Measurements from ENCODE around the gene IPPK. TPM values are rescaled to one million over a fixed set of nuclear protein-coding genes. Genes with fewer than 3 reads are reported as not detected.

IPPK gene
- total RNA-seq, 1 experiment from 2014 or later, result 15.4 TPM

DNA sequence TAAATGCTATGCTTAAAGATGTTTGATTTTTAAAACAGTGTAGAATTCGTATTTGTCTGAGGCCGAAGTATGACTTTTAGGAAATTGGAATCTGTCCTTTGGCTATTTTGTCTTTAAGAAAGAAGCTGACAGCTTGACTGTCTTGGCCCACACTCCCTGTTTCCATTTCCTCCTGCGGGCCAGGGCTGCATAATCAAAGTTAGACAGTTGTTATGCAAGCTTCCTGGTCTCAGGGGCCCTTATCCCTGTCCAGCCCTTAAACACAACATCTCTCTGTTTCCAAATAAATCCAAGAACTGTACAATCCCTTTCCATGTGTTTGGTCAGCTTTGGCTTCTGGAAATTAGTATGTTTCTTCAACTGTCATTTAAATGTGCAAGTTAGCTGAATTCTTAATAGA lies 79.6 kb downstream of the IPPK start:
- Histone ChIP-seq H3K9ac (ENCODE audit: low read length) (no peak overlapping the region), H3K4me3 (replicated peaks in 1 of 2; ENCODE audit: low read depth in 1 of 2, low read length in 2 of 2) (no peak overlapping the region), H2AFZ (ENCODE audit: low read depth, low read length, poor library complexity, severe bottlenecking) (no peak overlapping the region), H3K9me3 (ENCODE audit: control insufficient read depth in 1 of 2, insufficient read depth in 1 of 2, low read depth in 1 of 2, low read length in 2 of 2) (no peaks in the 10 kb centered on the region), H4K20me1 (ENCODE audit: insufficient read depth) (no peaks in the 10 kb centered on the region), H3K27me3 (ENCODE audit: insufficient read depth, low read length) (no peaks in the 10 kb centered on the region), H3K9me2 (ENCODE audit: insufficient read depth) (no peaks in the 10 kb centered on the region), H3K79me2 (ENCODE audit: insufficient read depth, low read length) (no peaks in the 10 kb centered on the region), H3K4me1 (ENCODE audit: control insufficient read depth in 1 of 2, insufficient read depth in 2 of 2, low read length in 2 of 2) (no peaks in the 10 kb centered on the region), H3K4me2 (ENCODE audit: low read length) (no peak overlapping the region), H3K36me3 (ENCODE audit: control insufficient read depth in 1 of 2, insufficient read depth in 2 of 2, low read length in 2 of 2) (no peaks in the 10 kb centered on the region), H3K27ac (ENCODE audit: low read depth, low read length) (no peak overlapping the region)
- TF ChIP-seq ZFX (IDR thresholded peaks at IDR 0.05) (no peak), SIN3A (IDR thresholded peaks at IDR 0.05; ENCODE audit: low read depth) (no peak), CEBPB (IDR thresholded peaks at IDR 0.05; ENCODE audit: low read depth) (no peak), EZH2 (IDR thresholded peaks at IDR 0.05) (no peak), EZH2phosphoT487 (IDR thresholded peaks at IDR 0.05; ENCODE audit: borderline replicate concordance) (no peak)
- TF ChIP-seq, protein P1, sequence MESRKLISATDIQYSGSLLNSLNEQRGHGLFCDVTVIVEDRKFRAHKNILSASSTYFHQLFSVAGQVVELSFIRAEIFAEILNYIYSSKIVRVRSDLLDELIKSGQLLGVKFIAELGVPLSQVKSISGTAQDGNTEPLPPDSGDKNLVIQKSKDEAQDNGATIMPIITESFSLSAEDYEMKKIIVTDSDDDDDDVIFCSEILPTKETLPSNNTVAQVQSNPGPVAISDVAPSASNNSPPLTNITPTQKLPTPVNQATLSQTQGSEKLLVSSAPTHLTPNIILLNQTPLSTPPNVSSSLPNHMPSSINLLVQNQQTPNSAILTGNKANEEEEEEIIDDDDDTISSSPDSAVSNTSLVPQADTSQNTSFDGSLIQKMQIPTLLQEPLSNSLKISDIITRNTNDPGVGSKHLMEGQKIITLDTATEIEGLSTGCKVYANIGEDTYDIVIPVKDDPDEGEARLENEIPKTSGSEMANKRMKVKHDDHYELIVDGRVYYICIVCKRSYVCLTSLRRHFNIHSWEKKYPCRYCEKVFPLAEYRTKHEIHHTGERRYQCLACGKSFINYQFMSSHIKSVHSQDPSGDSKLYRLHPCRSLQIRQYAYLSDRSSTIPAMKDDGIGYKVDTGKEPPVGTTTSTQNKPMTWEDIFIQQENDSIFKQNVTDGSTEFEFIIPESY (IDR thresholded peaks at IDR 0.05; ENCODE audit: extremely low read depth, insufficient replicate concordance, low read length), result no peak
- POLR2A ChIA-PET, result no interaction called here
- no TSS peak for BruUV-seq (replicated peaks)
- intact Hi-C loops (cut with micrococcal nuclease), result no loop called here
- ATAC-seq, result no peak
- RAD21 ChIA-PET (ENCODE audit: low non-redundant PET in 1 of 2, low total read pairs in 2 of 2, uncharacterized antibody in 2 of 2, unreplicated experiment in 2 of 2), result no interaction called here
- DNase-seq (ENCODE audit: low read depth, low spot score), result no peak
- CTCF ChIA-PET, result no interaction called here

DNA sequence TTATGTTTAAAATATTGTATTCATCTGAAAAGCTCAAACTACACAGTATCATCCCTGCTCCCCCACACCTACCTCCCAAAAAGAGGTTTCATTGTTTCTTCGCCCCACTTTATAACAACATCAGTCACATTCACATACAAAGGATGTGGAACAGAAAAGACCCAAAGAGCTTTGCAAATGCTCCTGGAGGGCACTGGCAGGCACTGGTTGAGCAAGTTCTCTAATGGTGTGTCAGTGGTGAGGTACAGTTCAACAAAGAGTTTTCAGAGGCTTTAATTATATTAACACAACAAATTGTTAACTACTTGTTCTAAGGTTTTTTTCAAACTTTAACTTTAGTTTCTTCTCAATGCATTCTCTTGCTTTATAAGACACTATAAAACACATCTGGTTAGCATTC lies 80.0 kb downstream of the IPPK start:
- no TSS peak for BruUV-seq (replicated peaks)
- DNase-seq (ENCODE audit: low read depth, low spot score) (no peak), ATAC-seq (no peak)
- TF ChIP-seq CBX3 (IDR thresholded peaks at IDR 0.05; ENCODE audit: low read depth) (no peak), ZFX (IDR thresholded peaks at IDR 0.05) (no peak)
- Histone ChIP-seq H3K4me2 (ENCODE audit: low read length) (no peak overlapping the region), H3K4me1 (ENCODE audit: control insufficient read depth in 1 of 2, insufficient read depth in 2 of 2, low read length in 2 of 2) (no peaks in the 10 kb centered on the region), H3K9me2 (ENCODE audit: insufficient read depth) (no peaks in the 10 kb centered on the region), H4K20me1 (ENCODE audit: insufficient read depth) (no peaks in the 10 kb centered on the region), H3K9me3 (ENCODE audit: control insufficient read depth in 1 of 2, insufficient read depth in 1 of 2, low read depth in 1 of 2, low read length in 2 of 2) (no peaks in the 10 kb centered on the region), H3K27ac (ENCODE audit: low read depth, low read length) (no peak overlapping the region), H2AFZ (ENCODE audit: low read depth, low read length, poor library complexity, severe bottlenecking) (no peak overlapping the region), H3K4me3 (replicated peaks in 1 of 2; ENCODE audit: low read depth in 1 of 2, low read length in 2 of 2) (no peak overlapping the region), H3K79me2 (ENCODE audit: insufficient read depth, low read length) (no peaks in the 10 kb centered on the region), H3K9ac (ENCODE audit: low read length) (no peak overlapping the region), H3K36me3 (ENCODE audit: control insufficient read depth in 1 of 2, insufficient read depth in 2 of 2, low read length in 2 of 2) (no peaks in the 10 kb centered on the region), H3K27me3 (ENCODE audit: insufficient read depth, low read length) (no peaks in the 10 kb centered on the region)
- ChIA-PET RAD21 (ENCODE audit: low non-redundant PET in 1 of 2, low total read pairs in 2 of 2, uncharacterized antibody in 2 of 2, unreplicated experiment in 2 of 2) (no interaction called here), POLR2A (no interaction called here), CTCF (no interaction called here)
- intact Hi-C loops (cut with micrococcal nuclease), result no loop called here

Measured in HCT116 (cell line).